ENCODE data around the gene DIS3L2. TPM values are rescaled to one million over a fixed set of nuclear protein-coding genes. Genes with fewer than 3 reads are reported as not detected.
"Not testable (repeated sequence)": the region's sequence is repeated elsewhere in the genome, so short reads cannot be mapped to it uniquely, and the experiment has no call there.

Gene DIS3L2
- total and polyA plus RNA-seq, 5 donors from 2014 or later, result 10.9 to 76.9 (median 21.0) TPM

DNA sequence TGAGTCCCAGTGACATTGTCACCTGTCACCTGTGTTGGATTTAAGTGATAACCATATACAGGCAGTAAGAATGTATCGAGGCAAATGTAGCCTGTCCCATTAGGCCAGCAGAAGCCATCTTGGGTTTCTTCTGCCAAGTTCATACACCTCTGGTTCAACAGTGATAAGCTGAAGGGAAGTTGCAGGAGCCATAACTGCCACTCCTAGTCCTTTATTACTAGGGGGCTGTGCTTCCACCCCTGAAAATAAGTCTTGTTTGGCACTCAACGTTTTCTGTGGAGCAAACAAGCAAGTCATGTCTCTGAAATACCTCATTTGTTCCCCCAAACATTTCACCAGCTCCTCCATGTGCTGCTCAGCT lies 358.9 kb downstream of the DIS3L2 start:
- H3K4me1 ChIP-seq (ENCODE audit: control insufficient read depth, insufficient read depth, low read length, poor library complexity, severe bottlenecking), result peaks cover 80% of the 10 kb centered on the region
- no peaks in the 10 kb centered on the region for H3K9me3 ChIP-seq (ENCODE audit: control insufficient read depth in 2 of 2, low read length in 2 of 2)
- H3K27me3 ChIP-seq (ENCODE audit: control insufficient read depth, insufficient read depth, low read length), result no peaks in the 10 kb centered on the region
- H3K4me3 ChIP-seq (ENCODE audit: low read depth, low read length), result peak overlapping the region; percentile 14
- no peak for ATAC-seq (ENCODE audit: low read depth in 2 of 2)
- H3K9me3 Mint-ChIP-seq, result no peaks in the 10 kb centered on the region
- no peaks in the 10 kb centered on the region for H3K36me3 ChIP-seq (ENCODE audit: control insufficient read depth, insufficient read depth, low read length)
- H3K36me3 Mint-ChIP-seq, result no peaks in the 10 kb centered on the region
- no peak for DNase-seq
- peak overlapping the region; percentile 95 to 98 (median 97) for H3K27ac Mint-ChIP-seq
- H3K27me3 Mint-ChIP-seq, result no peaks in the 10 kb centered on the region
- H3K27ac ChIP-seq (ENCODE audit: insufficient read depth, low read length, poor library complexity, severe bottlenecking), result peak overlapping the region; percentile 85
- peak overlapping the region; percentile 80 to 86 (median 84) for H3K4me3 Mint-ChIP-seq
- peaks cover 13 to 80% (median 46%) of the 10 kb centered on the region in 4 donors for H3K4me1 Mint-ChIP-seq

DNA sequence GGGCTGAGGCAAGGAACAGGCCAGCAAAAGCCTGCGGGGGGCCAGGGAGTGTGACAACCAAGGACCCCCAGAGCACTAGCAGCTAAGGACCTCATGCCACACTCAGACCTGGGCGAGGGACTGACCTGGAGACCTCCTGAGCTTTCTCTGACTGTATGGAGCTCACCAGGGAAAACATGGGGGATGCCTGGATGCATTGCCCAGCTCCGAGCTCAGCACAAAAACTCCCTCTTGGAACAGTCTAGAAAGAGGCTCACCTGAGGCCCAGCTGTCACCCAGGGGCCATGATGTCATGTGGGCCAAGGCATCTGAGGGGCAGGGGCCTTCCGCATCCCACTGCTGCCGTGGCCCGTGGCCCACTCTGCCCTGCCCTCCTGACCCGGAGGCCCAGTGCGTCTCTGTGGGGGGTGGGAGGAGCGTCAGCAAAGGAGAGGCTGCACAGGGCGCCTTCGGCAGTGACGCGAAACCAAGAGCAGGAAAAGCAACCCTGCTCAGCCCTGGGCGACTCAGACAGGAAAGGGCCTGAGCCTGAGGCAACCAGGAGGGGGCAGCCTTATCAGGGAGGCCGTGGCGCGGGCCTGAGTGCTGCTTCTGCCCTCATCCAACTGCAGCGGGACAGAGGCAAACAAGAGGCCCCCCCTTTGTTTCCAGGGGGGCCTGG lies 359.8 kb downstream of the DIS3L2 start:
- peak; percentile 74 to 79 for ATAC-seq (ENCODE audit: low read depth in 2 of 2)
- peak overlapping the region; percentile 95 to 98 (median 97) for H3K27ac Mint-ChIP-seq
- no peaks in the 10 kb centered on the region for H3K36me3 Mint-ChIP-seq
- H3K9me3 ChIP-seq (ENCODE audit: control insufficient read depth in 2 of 2, low read length in 2 of 2), result no peaks in the 10 kb centered on the region
- no peak overlapping the region for H3K4me3 ChIP-seq (ENCODE audit: low read depth, low read length)
- H3K27me3 Mint-ChIP-seq, result no peaks in the 10 kb centered on the region
- H3K36me3 ChIP-seq (ENCODE audit: control insufficient read depth, insufficient read depth, low read length), result no peaks in the 10 kb centered on the region
- H3K9me3 Mint-ChIP-seq, result no peaks in the 10 kb centered on the region
- peak; percentile 50 to 88 (median 58) for DNase-seq
- peaks cover 71% of the 10 kb centered on the region for H3K4me1 ChIP-seq (ENCODE audit: control insufficient read depth, insufficient read depth, low read length, poor library complexity, severe bottlenecking)
- peak overlapping the region; percentile 59 to 84 (median 74) for H3K4me3 Mint-ChIP-seq
- no peaks in the 10 kb centered on the region for H3K27me3 ChIP-seq (ENCODE audit: control insufficient read depth, insufficient read depth, low read length)
- peaks cover 12 to 72% (median 38%) of the 10 kb centered on the region in 4 donors for H3K4me1 Mint-ChIP-seq
- peak overlapping the region; percentile 85 for H3K27ac ChIP-seq (ENCODE audit: insufficient read depth, low read length, poor library complexity, severe bottlenecking)

DNA sequence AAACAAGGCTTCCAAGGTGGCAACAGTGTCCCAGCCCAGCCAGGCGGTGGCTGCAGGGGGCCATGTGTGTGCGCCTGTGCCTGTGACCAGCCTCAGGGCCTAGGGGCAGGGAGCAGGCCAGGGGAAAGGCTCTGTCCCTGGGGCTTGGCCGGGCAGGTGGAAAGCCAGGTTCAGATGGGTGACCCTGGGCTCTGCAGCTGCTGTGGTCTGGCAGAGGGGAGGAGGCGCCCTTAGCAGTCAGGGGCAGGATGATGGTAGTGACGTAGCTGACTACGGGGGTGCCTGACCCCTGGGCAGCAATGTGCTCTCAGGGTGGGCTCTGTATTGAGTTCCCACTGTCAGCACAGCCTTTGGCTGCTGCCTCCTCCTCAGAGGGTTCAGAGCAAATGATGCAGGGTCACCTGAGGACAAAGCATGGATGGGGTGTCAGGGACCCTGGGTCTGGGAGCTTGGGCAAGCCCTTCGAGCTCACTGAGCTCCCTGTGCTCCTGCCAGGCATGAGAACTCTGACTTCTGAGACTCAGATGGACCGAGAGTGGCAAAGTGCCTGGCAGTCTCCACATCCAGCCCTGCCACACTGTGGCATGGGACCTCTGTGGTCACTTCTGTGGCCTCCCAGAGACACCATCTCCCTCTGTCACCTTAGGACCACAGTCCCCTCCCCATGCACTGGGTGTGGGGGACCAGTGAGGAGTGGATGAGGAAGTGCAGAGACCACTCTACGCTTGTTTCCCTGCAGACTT lies 360.5 kb downstream of the DIS3L2 start:
- H3K27me3 Mint-ChIP-seq, result no peaks in the 10 kb centered on the region
- H3K4me1 Mint-ChIP-seq, result peaks cover 6 to 69% (median 32%) of the 10 kb centered on the region in 4 donors
- H3K9me3 Mint-ChIP-seq, result no peaks in the 10 kb centered on the region
- Histone ChIP-seq H3K9me3 (ENCODE audit: control insufficient read depth in 2 of 2, low read length in 2 of 2) (no peaks in the 10 kb centered on the region), H3K27me3 (ENCODE audit: control insufficient read depth, insufficient read depth, low read length) (no peaks in the 10 kb centered on the region), H3K36me3 (ENCODE audit: control insufficient read depth, insufficient read depth, low read length) (no peaks in the 10 kb centered on the region), H3K4me3 (ENCODE audit: low read depth, low read length) (peak overlapping the region; percentile 11), H3K27ac (ENCODE audit: insufficient read depth, low read length, poor library complexity, severe bottlenecking) (peak overlapping the region; percentile 85), H3K4me1 (ENCODE audit: control insufficient read depth, insufficient read depth, low read length, poor library complexity, severe bottlenecking) (peaks cover 70% of the 10 kb centered on the region)
- peak overlapping the region; percentile 95 to 98 (median 97) for H3K27ac Mint-ChIP-seq
- no peak for ATAC-seq (ENCODE audit: low read depth in 2 of 2)
- no peak for DNase-seq
- no peaks in the 10 kb centered on the region for H3K36me3 Mint-ChIP-seq
- peak overlapping the region in 3 of 4 donors; percentile 76 to 84 (median 81) for H3K4me3 Mint-ChIP-seq

DNA sequence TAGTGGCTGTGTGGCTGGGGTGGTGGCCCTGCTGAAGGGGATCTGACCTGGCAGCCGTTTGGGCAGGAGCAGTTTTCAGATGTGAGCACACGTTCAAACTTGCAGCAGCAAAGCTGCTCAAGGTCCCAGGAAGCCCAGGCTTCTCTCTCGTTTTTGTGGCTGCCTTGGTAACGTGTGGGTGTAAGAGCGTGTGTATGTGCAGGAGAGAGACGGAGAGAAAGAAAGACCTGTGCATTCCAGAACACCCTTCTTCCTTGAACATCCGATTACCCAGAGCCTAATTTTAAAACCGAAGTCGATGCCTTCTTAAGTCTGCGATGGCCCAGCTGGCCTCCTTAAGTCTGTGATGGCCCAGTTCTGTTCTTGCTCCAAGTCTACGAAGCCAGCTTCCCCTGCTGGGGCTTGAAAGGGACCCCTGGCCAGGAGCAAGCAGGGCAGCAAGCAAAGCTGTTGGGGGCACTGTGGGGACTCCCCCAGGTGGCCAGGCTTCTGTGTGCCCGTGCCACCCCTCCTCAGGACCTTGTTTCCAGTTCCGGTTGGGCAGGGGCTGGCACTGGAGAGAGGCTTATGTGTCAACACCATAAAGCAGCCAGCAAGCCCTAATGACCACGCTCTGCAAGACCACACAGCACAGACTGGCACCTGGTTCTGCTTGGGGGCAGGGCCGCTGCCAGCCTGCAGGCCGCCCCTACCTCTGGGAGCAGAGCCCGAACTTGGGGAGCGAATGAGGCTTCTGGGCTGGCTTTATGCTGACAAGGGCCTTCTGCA lies 361.2 kb downstream of the DIS3L2 start:
- H3K4me3 ChIP-seq (ENCODE audit: low read depth, low read length), result no peak overlapping the region

DNA sequence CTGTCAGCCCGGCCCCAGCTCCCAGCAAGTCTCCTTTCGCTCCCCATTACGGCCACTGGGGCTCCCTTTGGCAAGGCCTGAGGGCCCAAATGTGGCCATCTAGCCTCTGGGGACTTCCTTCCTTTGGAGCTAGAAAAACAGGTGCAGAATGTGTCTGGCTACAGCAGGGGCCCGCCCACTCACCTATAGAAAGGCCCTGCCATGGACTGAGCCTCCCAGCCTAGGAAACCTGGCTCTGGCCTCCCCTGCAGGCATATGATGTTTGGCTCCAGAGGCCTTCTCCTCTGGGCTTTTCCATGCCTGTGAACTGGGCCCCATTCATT lies 361.8 kb downstream of the DIS3L2 start:
- DNase-seq (no peak), ATAC-seq (ENCODE audit: low read depth in 2 of 2) (no peak)
- Histone ChIP-seq H3K4me3 (ENCODE audit: low read depth, low read length) (no peak overlapping the region), H3K36me3 (ENCODE audit: control insufficient read depth, insufficient read depth, low read length) (no peaks in the 10 kb centered on the region), H3K27ac (ENCODE audit: insufficient read depth, low read length, poor library complexity, severe bottlenecking) (no peak overlapping the region), H3K9me3 (ENCODE audit: control insufficient read depth in 2 of 2, low read length in 2 of 2) (no peaks in the 10 kb centered on the region), H3K4me1 (ENCODE audit: control insufficient read depth, insufficient read depth, low read length, poor library complexity, severe bottlenecking) (peaks cover 57% of the 10 kb centered on the region), H3K27me3 (ENCODE audit: control insufficient read depth, insufficient read depth, low read length) (no peaks in the 10 kb centered on the region)
- Mint-ChIP-seq H3K27ac (no peak overlapping the region), H3K27me3 (no peaks in the 10 kb centered on the region), H3K4me1 (peaks cover 6 to 61% (median 26%) of the 10 kb centered on the region in 4 donors), H3K4me3 (no peak overlapping the region), H3K9me3 (no peaks in the 10 kb centered on the region), H3K36me3 (no peaks in the 10 kb centered on the region)

More for the DNA sequence above, 361.2 kb downstream of the DIS3L2 start:
- no peaks in the 10 kb centered on the region for H3K36me3 Mint-ChIP-seq
- peaks cover 6 to 66% (median 31%) of the 10 kb centered on the region in 4 donors for H3K4me1 Mint-ChIP-seq
- H3K27ac Mint-ChIP-seq, result peak overlapping the region; percentile 80 to 97 (median 95)
- DNase-seq (peak in 1 of 3 donors; percentile 34), ATAC-seq (ENCODE audit: low read depth in 2 of 2) (no peak)
- H3K27me3 Mint-ChIP-seq, result no peaks in the 10 kb centered on the region
- H3K9me3 Mint-ChIP-seq, result no peaks in the 10 kb centered on the region
- H3K27ac ChIP-seq (ENCODE audit: insufficient read depth, low read length, poor library complexity, severe bottlenecking), result peak overlapping the region; percentile 85
- no peaks in the 10 kb centered on the region for H3K9me3 ChIP-seq (ENCODE audit: control insufficient read depth in 2 of 2, low read length in 2 of 2)
- no peaks in the 10 kb centered on the region for H3K36me3 ChIP-seq (ENCODE audit: control insufficient read depth, insufficient read depth, low read length)
- peaks cover 63% of the 10 kb centered on the region for H3K4me1 ChIP-seq (ENCODE audit: control insufficient read depth, insufficient read depth, low read length, poor library complexity, severe bottlenecking)
- H3K27me3 ChIP-seq (ENCODE audit: control insufficient read depth, insufficient read depth, low read length), result no peaks in the 10 kb centered on the region
- H3K4me3 Mint-ChIP-seq, result peak overlapping the region; percentile 47 to 81 (median 72)

DNA sequence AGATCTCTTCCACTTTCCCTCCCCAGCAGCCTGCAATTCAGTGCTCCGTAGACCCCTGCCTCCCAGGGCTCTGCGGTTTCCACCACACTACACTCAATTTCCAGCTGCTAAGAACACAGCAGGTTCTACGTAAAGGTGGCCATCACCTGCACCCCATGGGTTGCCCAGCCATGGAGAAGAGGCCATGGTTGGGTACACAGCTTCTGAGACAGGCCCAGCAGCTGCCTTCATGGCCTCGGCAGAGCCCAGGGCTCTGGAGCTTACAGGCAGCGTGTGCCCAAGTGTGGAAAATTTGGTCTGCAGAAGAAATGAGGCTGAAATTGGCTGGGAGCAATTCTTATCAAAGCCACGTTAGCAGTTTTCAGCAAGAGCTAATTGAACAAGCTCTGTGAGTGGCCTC lies 362.5 kb downstream of the DIS3L2 start:
- not testable (repeated sequence) for H3K27me3 ChIP-seq (ENCODE audit: control insufficient read depth, insufficient read depth, low read length); H3K9me3 Mint-ChIP-seq; H3K9me3 ChIP-seq (ENCODE audit: control insufficient read depth in 2 of 2, low read length in 2 of 2); DNase-seq; H3K27me3 Mint-ChIP-seq; H3K36me3 ChIP-seq (ENCODE audit: control insufficient read depth, insufficient read depth, low read length); ATAC-seq (ENCODE audit: low read depth in 2 of 2); H3K27ac Mint-ChIP-seq; H3K27ac ChIP-seq (ENCODE audit: insufficient read depth, low read length, poor library complexity, severe bottlenecking); H3K36me3 Mint-ChIP-seq; H3K4me3 ChIP-seq (ENCODE audit: low read depth, low read length)
- peaks cover 51% of the 10 kb centered on the region for H3K4me1 ChIP-seq (ENCODE audit: control insufficient read depth, insufficient read depth, low read length, poor library complexity, severe bottlenecking)
- Mint-ChIP-seq H3K4me3 (peak overlapping the region in 1 of 4 donors; percentile 9), H3K4me1 (peaks cover 6 to 54% (median 25%) of the 10 kb centered on the region in 4 donors)

DNA sequence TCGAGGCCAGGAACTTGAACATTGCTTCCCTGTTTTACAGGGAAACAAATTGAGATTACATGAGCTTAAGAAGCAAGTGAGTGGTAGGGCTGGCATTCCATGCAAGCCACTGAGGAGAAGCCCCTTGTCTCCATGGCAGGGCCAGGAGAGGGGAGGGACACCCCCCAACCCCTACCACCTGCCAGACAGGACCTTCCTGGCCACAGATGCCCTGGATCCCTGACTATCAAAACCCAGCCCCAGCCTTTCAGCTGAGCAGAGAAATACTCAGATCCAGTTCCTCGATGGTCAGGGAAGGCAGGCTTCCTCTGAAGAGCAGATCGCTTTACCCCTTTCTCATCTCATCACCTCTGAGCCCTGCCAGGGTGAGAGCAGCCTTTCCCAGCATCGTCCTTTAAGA lies 363.3 kb downstream of the DIS3L2 start:
- Mint-ChIP-seq H3K9me3 (no peaks in the 10 kb centered on the region), H3K27ac (no peak overlapping the region), H3K4me1 (peaks cover 6 to 46% (median 22%) of the 10 kb centered on the region in 4 donors), H3K4me3 (peak overlapping the region in 1 of 4 donors; percentile 43), H3K36me3 (no peaks in the 10 kb centered on the region), H3K27me3 (no peaks in the 10 kb centered on the region)
- Histone ChIP-seq H3K4me3 (ENCODE audit: low read depth, low read length) (no peak overlapping the region), H3K27me3 (ENCODE audit: control insufficient read depth, insufficient read depth, low read length) (no peaks in the 10 kb centered on the region), H3K27ac (ENCODE audit: insufficient read depth, low read length, poor library complexity, severe bottlenecking) (no peak overlapping the region), H3K36me3 (ENCODE audit: control insufficient read depth, insufficient read depth, low read length) (no peaks in the 10 kb centered on the region), H3K4me1 (ENCODE audit: control insufficient read depth, insufficient read depth, low read length, poor library complexity, severe bottlenecking) (peaks cover 42% of the 10 kb centered on the region), H3K9me3 (ENCODE audit: control insufficient read depth in 2 of 2, low read length in 2 of 2) (no peaks in the 10 kb centered on the region)
- ATAC-seq (ENCODE audit: low read depth in 2 of 2), result no peak
- no peak for DNase-seq

Measured in CD4-positive, CD25-positive, alpha-beta regulatory T cell (primary cell).